SJCRH30 (cell line): ENCODE measurements around the gene NPAS1. TPM values are rescaled to one million over a fixed set of nuclear protein-coding genes. Genes with fewer than 3 reads are reported as not detected.
"Not testable (repeated sequence)": the region's sequence is repeated elsewhere in the genome, so short reads cannot be mapped to it uniquely, and the experiment has no call there.

Experiments
- DNase-seq, 2 experiments: peaks; one replicate each; pipeline ENCODE4 v3.0.0-alpha.2; 2015 to 2020
- H3K27ac ChIP-seq: fragments of 250-450 bp; sonication (Bioruptor Pico); 2 replicates; pipeline ENCODE4 v1.5.1; 2020; ENCODE audit warnings: mild to moderate bottlenecking, moderate library complexity
- H3K27me3 ChIP-seq: fragments of 250-450 bp; sonication (Bioruptor Pico); 2 replicates; pipeline ENCODE4 v1.5.1; 2020; ENCODE audit warnings: mild to moderate bottlenecking, moderate library complexity
- H3K36me3 ChIP-seq: fragments of 250-450 bp; sonication (Bioruptor Pico); 2 replicates; pipeline ENCODE4 v1.5.1; 2020; ENCODE audit warnings: mild to moderate bottlenecking, moderate library complexity
- H3K4me1 ChIP-seq: fragments of 250-450 bp; sonication (Bioruptor Pico); 2 replicates; pipeline ENCODE4 v1.5.1; 2020; ENCODE audit warnings: mild to moderate bottlenecking, moderate library complexity
- H3K4me3 ChIP-seq: fragments of 250-450 bp; sonication (Bioruptor Pico); 2 replicates; pipeline ENCODE4 v1.5.1; 2020; ENCODE audit warnings: mild to moderate bottlenecking, moderate library complexity
- H3K9me3 ChIP-seq: fragments of 250-450 bp; sonication (Bioruptor Pico); replicated peaks from 2 replicates; pipeline ENCODE4 v1.5.1; 2020; ENCODE audit warnings: mild to moderate bottlenecking, moderate library complexity
- total RNA-seq: library from RNA; depleted of rRNA; stranded (reverse); fragments of >200 nt; shearing (Covaris generic); gene quantifications from 2 replicates; pipeline ENCODE4 v1.2.3, GENCODE V29; 2014

Gene NPAS1
- total RNA-seq, 1 experiment from 2014 or later = not detected

DNA sequence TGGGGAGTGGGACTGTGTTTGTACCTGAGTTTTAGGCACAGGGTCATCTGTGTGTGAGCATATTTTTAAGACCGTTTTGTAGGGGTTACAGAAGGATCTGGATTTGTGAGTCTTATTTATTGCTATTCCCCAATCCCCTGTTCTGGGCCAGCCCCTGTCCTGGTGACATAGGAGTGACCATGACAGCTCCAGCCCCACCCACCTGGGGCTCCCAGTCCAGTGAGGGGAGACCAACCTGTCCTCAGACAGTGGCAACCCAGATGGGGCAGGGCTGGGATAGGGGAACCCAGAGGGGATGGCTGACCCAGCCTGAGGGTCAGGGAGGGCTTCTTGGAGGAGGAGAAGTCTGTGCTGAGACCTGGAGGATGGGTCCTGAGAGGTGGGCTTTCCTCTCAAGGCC is 18.1 kb downstream of the NPAS1 start:
- H3K4me1 ChIP-seq = no peaks in the 10 kb centered on the region; the same call in 1 of the 2 replicates
- H3K36me3 ChIP-seq = no peaks in the 10 kb centered on the region
- peaks cover 6% of the 10 kb centered on the region for H3K27me3 ChIP-seq
- DNase-seq = no peak
- H3K9me3 ChIP-seq = no peaks in the 10 kb centered on the region
- no peak overlapping the region for H3K27ac ChIP-seq
- no peak overlapping the region for H3K4me3 ChIP-seq

DNA sequence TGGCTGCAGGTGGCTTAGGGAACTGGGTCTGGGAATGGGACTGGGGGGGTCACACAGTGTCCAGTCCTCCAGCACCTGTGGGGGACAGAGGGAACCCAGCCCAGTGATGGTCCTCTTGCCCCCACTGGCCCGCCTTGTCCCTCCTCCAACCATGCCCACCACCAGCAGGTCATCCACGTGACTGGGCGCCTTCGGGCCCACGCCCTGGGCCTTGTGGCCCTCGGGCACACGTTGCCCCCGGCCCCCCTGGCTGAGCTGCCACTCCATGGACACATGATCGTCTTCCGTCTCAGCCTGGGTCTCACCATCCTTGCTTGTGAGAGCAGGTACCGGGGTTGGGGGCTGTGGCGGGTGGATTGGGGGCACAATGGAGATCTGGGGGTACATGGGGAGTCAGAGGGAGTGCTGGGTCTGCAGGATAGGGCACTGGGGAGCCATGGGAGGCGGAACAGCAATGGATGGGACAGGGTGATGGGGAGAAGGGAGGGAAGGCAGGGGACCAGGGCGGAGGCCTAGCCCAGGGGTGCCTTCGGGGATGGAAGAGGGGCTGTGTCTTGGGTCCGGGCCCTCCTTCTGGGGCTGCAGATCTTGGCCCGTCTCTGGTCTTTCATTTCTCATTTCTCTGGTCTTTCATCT is 19.7 kb downstream of the NPAS1 start:
- Histone ChIP-seq H3K27ac (no peak overlapping the region), H3K27me3 (peaks cover 6% of the 10 kb centered on the region), H3K9me3 (no peaks in the 10 kb centered on the region), H3K4me1 (no peaks in the 10 kb centered on the region; the same call in 1 of the 2 replicates), H3K36me3 (no peaks in the 10 kb centered on the region), H3K4me3 (no peak overlapping the region)
- DNase-seq = no peak

DNA sequence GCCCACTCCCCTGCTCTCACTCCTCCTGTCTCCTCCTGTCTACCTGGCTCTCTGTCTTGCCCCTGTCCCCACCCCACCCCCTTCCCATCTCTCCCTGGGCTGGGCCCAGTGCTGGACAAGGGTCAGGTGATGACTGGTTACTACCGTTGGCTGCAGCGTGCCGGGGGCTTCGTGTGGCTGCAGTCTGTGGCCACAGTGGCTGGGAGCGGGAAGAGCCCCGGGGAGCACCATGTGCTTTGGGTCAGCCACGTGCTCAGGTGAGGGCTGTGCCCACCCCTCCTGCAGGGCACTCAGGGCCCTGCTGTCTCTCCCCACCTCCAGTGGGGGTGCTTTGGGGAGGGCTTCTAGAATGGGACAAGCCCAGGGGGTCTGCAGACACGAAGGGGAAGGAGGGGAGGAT is 21.2 kb downstream of the NPAS1 start:
- H3K4me1 ChIP-seq = no peaks in the 10 kb centered on the region; the same call in 1 of the 2 replicates
- no peak overlapping the region for H3K27ac ChIP-seq
- no peak for DNase-seq
- no peaks in the 10 kb centered on the region for H3K27me3 ChIP-seq
- no peaks in the 10 kb centered on the region for H3K9me3 ChIP-seq
- H3K4me3 ChIP-seq = no peak overlapping the region
- H3K36me3 ChIP-seq = no peaks in the 10 kb centered on the region

DNA sequence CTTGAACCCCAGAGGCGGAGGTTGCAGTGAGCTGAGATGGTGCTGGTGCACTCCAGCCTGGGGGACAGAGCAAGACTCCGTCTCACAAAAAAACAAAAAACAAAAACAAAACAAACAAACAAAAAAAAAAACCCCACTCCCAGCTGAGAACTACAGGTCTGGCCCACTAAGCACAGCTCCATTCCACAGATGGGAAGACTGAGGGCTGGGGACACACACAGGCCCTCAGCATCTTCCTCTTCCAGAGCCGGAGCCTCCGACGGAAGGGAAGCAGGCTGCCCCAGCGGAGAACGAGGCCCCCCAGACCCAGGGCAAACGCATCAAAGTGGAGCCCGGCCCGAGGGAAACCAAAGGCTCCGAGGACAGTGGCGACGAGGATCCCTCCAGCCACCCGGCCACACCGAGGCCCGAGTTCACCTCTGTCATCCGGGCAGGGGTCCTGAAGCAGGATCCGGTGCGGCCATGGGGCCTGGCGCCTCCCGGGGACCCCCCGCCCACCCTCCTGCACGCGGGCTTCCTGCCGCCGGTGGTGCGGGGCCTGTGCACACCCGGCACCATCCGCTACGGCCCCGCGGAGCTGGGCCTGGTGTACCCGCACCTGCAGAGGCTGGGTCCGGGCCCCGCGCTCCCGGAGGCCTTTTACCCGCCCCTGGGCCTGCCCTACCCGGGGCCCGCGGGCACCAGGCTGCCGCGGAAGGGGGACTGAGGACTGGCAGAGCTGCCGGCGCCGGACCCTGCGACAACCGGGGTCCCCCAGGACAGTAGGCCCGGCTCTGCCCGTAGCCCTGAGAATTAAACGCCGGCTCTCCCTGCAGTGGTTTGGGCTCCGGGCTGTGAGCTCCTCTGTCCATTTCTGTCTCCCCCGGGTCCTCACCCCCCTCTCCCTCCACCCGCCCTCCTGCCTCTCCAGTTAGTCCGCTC is 25.6 kb downstream of the NPAS1 start:
- no peak overlapping the region for H3K27ac ChIP-seq

DNA sequence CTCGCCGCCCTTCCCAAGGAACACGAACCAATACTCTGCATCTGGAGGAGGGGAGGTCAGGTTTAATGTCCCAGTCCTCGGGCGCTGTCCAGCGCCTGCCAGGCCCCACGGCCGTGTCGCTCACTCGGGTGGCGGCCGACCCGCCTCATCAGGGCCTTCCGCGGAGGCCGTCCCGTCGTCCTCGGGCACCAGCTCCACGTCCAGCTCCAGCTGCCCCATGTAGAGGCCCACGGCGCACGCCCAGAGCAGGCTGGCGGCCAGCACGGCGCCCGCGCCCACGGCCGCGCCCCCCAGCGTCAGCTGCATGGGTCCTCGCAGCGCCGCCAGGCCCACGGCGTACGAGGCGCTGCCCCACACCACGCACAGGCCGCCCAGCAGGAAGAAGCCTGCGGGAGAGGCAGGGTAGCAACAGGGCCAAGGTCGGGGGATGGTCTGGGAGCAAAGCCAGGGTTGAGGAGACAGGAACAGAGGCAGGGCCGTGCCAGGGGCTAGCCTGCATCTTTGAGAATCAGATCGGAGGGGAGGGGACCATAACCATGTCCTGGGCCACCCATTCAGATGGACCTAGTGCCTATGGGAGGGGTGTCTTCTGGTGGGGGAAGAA is 26.3 kb downstream of the NPAS1 start:
- DNase-seq = no peak
- no peak overlapping the region for H3K27ac ChIP-seq
- no peaks in the 10 kb centered on the region for H3K36me3 ChIP-seq
- H3K4me3 ChIP-seq = no peak overlapping the region
- H3K9me3 ChIP-seq = no peaks in the 10 kb centered on the region
- H3K4me1 ChIP-seq = peaks cover 2% of the 10 kb centered on the region; the same call in 1 of the 2 replicates
- H3K27me3 ChIP-seq = no peaks in the 10 kb centered on the region

More for the DNA sequence above, 25.6 kb downstream of the NPAS1 start:
- H3K9me3 ChIP-seq = no peaks in the 10 kb centered on the region
- DNase-seq = no peak
- no peaks in the 10 kb centered on the region for H3K36me3 ChIP-seq
- no peaks in the 10 kb centered on the region for H3K27me3 ChIP-seq
- H3K4me1 ChIP-seq = peaks cover 2% of the 10 kb centered on the region; the same call in 1 of the 2 replicates
- no peak overlapping the region for H3K4me3 ChIP-seq

DNA sequence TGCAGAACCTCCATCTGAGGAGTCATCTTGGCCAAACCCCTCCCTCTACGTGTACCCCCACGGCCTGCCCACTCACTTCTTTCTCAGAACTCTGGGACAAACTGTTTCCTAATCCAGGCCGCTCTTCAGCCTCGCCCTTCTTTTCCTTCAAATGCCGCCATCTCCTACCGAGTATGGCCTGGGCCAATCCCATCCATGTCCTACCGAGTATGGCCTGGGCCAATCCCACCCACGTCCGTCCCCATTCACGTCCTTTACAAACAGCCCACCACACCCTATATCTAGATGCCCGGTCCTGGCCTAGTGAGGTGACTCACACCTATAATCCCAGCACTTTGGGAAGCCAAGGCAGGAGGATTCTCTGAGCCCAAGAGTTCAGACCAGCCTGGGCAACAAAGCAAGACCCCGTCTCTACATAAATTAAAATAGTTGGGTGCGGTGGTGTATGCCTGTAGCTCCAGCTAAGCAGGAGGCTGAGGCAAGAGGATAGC is 27.7 kb downstream of the NPAS1 start:
- H3K4me3 ChIP-seq = peak overlapping the region; percentile 76
- DNase-seq = no peak
- H3K27me3 ChIP-seq = no peaks in the 10 kb centered on the region
- H3K4me1 ChIP-seq = peaks cover 2% of the 10 kb centered on the region; the same call in 1 of the 2 replicates
- no peak overlapping the region for H3K27ac ChIP-seq
- H3K36me3 ChIP-seq = no peaks in the 10 kb centered on the region
- H3K9me3 ChIP-seq = no peaks in the 10 kb centered on the region

DNA sequence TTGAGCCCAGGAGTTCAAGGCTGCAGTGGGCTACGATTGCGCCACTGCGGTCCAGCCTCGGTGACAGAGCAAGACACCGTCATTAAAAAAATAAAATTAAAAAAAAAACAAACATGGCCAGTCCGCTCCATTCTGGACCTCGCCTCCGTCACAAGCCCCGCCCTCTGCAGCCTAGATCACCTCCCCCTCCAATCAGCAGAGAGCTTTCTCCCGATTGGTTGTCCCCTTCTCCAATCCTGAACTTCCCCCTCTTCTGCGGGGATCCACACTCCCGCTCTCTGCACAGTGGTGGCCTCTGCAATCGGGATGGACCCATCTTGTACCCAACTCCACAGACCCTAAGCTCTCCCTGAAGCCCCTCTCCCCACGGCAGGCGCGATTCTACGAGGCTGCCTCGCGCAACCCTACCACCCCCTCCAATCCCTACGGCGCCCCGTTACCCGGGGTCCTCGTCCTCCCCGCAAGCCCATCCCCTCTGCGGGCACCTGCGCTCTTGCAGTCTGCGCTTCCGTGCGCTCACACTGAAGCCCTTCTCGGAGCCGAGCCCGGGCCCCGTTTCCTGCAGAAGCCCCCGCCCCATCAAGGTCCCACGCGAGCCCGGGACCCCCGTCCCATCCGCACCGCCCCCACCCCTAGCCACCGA is 28.2 kb downstream of the NPAS1 start:
- no peak overlapping the region for H3K27ac ChIP-seq
- H3K27me3 ChIP-seq = no peaks in the 10 kb centered on the region
- H3K4me3 ChIP-seq = peak overlapping the region; percentile 76
- H3K4me1 ChIP-seq = peaks cover 2% of the 10 kb centered on the region; the same call in 1 of the 2 replicates
- peak; percentile 87 to 91 for DNase-seq
- no peaks in the 10 kb centered on the region for H3K36me3 ChIP-seq
- H3K9me3 ChIP-seq = no peaks in the 10 kb centered on the region

DNA sequence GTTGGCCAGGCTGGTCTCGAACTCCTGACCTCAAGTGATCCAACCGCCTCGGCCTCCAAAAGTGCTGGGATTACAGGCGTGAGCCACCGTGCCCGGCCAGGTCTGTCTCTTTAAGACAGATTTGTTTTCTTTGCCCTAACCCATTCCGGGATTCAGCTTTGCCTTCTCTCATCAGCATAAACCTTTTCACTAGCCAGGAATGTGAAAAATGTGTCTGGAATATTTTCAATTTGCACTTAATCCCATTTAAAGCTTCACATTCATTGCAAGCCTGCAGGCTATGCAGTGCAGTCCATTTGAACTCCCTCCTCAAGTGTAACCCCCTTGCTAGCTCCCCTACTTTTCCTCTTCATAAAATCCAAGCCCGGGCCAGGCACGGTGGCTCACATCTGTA is 29.7 kb downstream of the NPAS1 start:
- DNase-seq = peak; percentile 30 to 45
- no peak overlapping the region for H3K4me3 ChIP-seq
- H3K27ac ChIP-seq = peak overlapping the region; percentile 13; the same call in 1 of the 2 replicates

DNA sequence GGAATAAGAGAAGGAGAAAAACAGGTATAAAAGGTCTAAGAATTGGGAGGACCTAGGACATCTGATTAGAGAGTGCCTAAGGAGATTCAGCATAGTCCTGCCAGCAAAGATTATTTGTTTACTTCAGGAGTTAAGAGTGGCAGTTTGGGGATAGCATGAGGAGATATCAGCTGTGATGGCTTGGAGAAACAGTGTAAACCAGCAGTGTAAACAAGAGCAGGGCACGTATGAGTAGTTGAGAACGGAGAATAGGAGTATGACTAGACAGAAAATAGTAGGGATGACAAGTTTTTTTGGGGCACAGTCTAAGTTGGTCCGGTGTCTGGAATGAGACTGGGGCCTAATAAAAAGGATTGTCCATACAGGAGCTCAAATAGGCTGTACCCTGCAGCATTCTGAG is 30.9 kb downstream of the NPAS1 start:
- H3K4me3 ChIP-seq, H3K27ac ChIP-seq, H3K36me3 ChIP-seq, H3K4me1 ChIP-seq, DNase-seq, H3K27me3 ChIP-seq, H3K9me3 ChIP-seq: not testable (repeated sequence)

More for the DNA sequence above, 29.7 kb downstream of the NPAS1 start:
- H3K4me1 ChIP-seq = peaks cover 2% of the 10 kb centered on the region; the same call in 1 of the 2 replicates
- H3K9me3 ChIP-seq = no peaks in the 10 kb centered on the region
- no peaks in the 10 kb centered on the region for H3K36me3 ChIP-seq
- H3K27me3 ChIP-seq = no peaks in the 10 kb centered on the region

DNA sequence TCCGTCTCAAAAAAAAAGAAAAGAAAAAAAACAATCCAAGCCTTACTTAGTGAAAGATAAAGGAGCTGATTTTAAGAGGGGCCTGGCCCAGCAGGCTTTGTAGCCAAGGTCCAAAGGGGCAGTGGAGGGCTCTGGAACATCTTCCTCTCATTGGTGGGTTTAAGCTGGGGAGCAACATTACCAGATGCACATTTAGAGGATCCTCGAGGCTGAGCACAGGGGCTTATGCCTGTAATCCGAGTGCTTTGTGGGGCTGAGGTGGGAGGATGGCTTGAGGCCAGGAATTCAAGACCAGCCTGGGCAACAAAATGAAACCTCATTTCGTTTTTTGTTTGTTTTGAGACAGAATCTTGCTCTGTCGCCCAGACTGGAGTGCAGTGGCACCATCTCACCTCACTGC is 36.8 kb downstream of the NPAS1 start:
- Histone ChIP-seq H3K4me1 (0 out of 2 replicates have a peak, but pooled peaks cover 7% of the 10 kb centered on the region), H3K4me3 (no peak overlapping the region), H3K27me3 (no peaks in the 10 kb centered on the region), H3K36me3 (no peaks in the 10 kb centered on the region), H3K9me3 (no peaks in the 10 kb centered on the region), H3K27ac (no peak overlapping the region)
- DNase-seq = peak; percentile 48 to 58

DNA sequence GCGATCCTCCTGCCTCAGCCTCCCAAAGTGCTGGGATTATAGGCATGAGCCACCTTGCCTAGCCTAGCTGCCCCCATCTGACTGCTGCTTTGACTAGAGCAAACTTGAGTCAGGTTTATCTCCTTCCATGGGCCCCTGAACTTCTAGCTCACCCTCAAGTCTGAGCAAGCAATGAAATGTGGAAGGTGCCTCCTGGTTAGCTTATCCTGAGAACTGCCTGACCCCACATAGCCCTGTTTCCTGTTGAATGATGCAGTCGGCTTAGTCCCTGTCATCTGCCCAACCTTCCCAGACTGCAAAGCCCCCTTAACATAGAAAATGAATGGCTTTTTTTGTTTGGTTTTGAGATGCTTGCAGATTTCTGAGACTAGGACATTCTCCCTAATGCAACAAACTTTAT is 37.7 kb downstream of the NPAS1 start:
- Histone ChIP-seq H3K27ac (no peak overlapping the region), H3K4me1 (0 out of 2 replicates have a peak, but pooled peaks cover 7% of the 10 kb centered on the region), H3K9me3 (no peaks in the 10 kb centered on the region), H3K4me3 (no peak overlapping the region), H3K36me3 (no peaks in the 10 kb centered on the region), H3K27me3 (no peaks in the 10 kb centered on the region)
- no peak for DNase-seq

DNA sequence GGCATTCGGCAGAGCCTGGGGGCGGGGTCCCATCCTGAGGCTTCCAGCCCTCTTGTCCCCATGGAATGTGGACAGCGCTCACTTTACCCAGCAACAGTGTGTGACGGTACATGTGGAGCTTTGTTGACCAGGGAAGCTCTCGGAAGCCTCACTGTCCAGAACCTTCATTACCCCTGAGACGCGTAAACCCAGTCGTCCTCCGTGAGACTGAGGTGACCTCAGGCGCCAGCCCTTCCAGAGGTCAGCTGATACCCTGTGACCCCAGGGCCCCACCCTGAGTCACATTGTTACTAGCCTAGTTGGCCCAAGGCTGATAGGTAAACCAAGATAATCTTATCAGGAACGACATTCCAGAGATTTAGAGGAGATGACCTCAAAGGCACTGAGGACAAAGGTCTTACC is 39.0 kb downstream of the NPAS1 start:
- no peaks in the 10 kb centered on the region for H3K9me3 ChIP-seq
- H3K4me1 ChIP-seq = 0 out of 2 replicates have a peak, but pooled peaks cover 7% of the 10 kb centered on the region
- no peak overlapping the region for H3K4me3 ChIP-seq
- no peak overlapping the region for H3K27ac ChIP-seq
- no peak for DNase-seq
- no peaks in the 10 kb centered on the region for H3K36me3 ChIP-seq
- H3K27me3 ChIP-seq = no peaks in the 10 kb centered on the region

DNA sequence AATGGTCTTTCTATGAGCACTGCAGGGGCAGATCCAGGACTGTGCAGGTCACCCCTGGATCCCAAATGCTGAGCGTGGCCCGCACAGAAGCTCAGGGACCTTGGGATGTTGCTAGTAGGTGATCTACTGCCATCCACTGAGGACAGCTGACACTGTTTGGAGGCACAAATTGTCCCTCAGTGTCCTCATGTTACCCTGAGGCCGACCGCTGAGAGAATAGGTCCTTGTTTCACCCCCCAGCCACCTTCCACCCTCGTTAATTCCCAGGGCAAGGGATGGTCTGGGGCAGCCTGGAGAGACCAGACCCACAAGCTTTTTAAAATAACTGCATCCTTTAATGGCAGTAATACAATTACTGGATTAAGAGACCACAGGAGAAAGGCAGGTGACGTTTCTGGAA is 44.2 kb downstream of the NPAS1 start:
- Histone ChIP-seq H3K36me3 (peaks cover 15% of the 10 kb centered on the region), H3K27ac (no peak overlapping the region), H3K9me3 (no peaks in the 10 kb centered on the region), H3K27me3 (no peaks in the 10 kb centered on the region), H3K4me3 (no peak overlapping the region), H3K4me1 (no peaks in the 10 kb centered on the region)
- no peak for DNase-seq

DNA sequence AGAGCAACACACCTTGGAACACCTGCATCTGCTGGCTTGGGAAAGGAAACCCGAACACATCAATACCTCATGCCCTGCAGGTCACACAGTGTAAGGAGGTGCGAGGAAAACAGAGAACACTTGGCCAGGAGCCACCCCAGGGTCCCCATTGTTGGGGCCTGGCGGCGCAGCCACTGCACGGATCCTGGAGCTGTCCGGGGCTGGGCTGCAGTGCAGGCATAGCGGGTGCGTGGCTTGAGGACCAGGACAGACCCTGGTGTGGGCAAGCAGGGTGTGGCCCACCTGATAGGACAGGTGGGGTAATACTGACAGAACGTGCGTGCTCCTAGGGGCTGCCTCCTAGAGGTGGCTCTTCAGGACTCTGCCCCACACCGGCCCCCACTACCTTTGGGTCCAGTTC is 45.6 kb downstream of the NPAS1 start:
- H3K36me3 ChIP-seq = peaks cover 25% of the 10 kb centered on the region
- H3K9me3 ChIP-seq = no peaks in the 10 kb centered on the region
- H3K27ac ChIP-seq = no peak overlapping the region
- no peak for DNase-seq
- no peaks in the 10 kb centered on the region for H3K27me3 ChIP-seq
- no peak overlapping the region for H3K4me3 ChIP-seq
- no peaks in the 10 kb centered on the region for H3K4me1 ChIP-seq
